GM18951 (cell line): ENCODE measurements around the gene GPS2.
A peak's percentile ranks its signal among the peaks of the same experiment; 100 is the strongest.

ENCODE experiments used
- POLR2A ChIP-seq: IDR thresholded peaks from 4 replicates; pipeline ENCODE4 v1.6.1; 2011; ENCODE audit warnings: mild to moderate bottlenecking; ENCODE audit not compliant: insufficient read length, insufficient read depth; ENCODE audit errors: extremely low read depth
- in situ Hi-C: fragments of 300-500 bp; cut with MboI; formaldehyde crosslinking; loops from one replicate; pipeline ENCODE4 v1.12.0; 2022; ENCODE audit warnings: low sequenced_read_pairs, mixed read lengths, inconsistent platforms; ENCODE audit not compliant: unreplicated experiment

The GPS2 gene

GRCh38 chr17:7329997-7330637, 15.0 kb upstream of the GPS2 start:
- in situ Hi-C loops, result no loop called here
- peak; percentile 52 for TF ChIP-seq POLR2A

- TF ChIP-seq POLR2A, result peak; percentile 75
- in situ Hi-C loops, result no loop called here
Observed at GRCh38 chr17:7329374-7329996, 14.3 kb upstream of the GPS2 start.

- in situ Hi-C loops, result no loop called here
- TF ChIP-seq POLR2A, result no peak
Observed at GRCh38 chr17:7328840-7329373, 13.7 kb upstream of the GPS2 start, which contains the start of gene NEURL4. Gene NEURL4 (minus strand): TSS chr17:7329335. CDS start chr17:7329312, 23 bp downstream.

GRCh38 chr17:7328009-7328408, 12.8 kb upstream of the GPS2 start:
- no peak for TF ChIP-seq POLR2A
- in situ Hi-C loops, result no loop called here

- in situ Hi-C loops, result no loop called here
- no peak for TF ChIP-seq POLR2A
Observed at GRCh38 chr17:7327501-7327900, 12.3 kb upstream of the GPS2 start.

- TF ChIP-seq POLR2A, result no peak
- in situ Hi-C loops, result no loop called here
Observed at GRCh38 chr17:7327056-7327455, 11.9 kb upstream of the GPS2 start.

- in situ Hi-C loops, result no loop called here
- no peak for TF ChIP-seq POLR2A
Observed at GRCh38 chr17:7326186-7326585, 11.0 kb upstream of the GPS2 start.

GRCh38 chr17:7325031-7325528, 9.9 kb upstream of the GPS2 start:
- no peak for TF ChIP-seq POLR2A
- in situ Hi-C loops, result no loop called here

GRCh38 chr17:7324438-7324779, 9.2 kb upstream of the GPS2 start:
- in situ Hi-C loops, result no loop called here
- no peak for TF ChIP-seq POLR2A

- TF ChIP-seq POLR2A, result no peak
- in situ Hi-C loops, result no loop called here
Observed at GRCh38 chr17:7323731-7324437, 8.7 kb upstream of the GPS2 start.

- in situ Hi-C loops, result no loop called here
- no peak for TF ChIP-seq POLR2A
Observed at GRCh38 chr17:7322520-7323194, 7.5 kb upstream of the GPS2 start.

GRCh38 chr17:7321466-7321865, 6.3 kb upstream of the GPS2 start:
- in situ Hi-C loops, result no loop called here

More at GRCh38 chr17:7321466-7321865, 6.3 kb upstream of the GPS2 start:
- no peak for TF ChIP-seq POLR2A
